ENCODE measurements around the gene PLOD1.
"Not testable (repeated sequence)": the region's sequence is repeated elsewhere in the genome, so short reads cannot be mapped to it uniquely, and the experiment has no call there.

Gene PLOD1

DNA sequence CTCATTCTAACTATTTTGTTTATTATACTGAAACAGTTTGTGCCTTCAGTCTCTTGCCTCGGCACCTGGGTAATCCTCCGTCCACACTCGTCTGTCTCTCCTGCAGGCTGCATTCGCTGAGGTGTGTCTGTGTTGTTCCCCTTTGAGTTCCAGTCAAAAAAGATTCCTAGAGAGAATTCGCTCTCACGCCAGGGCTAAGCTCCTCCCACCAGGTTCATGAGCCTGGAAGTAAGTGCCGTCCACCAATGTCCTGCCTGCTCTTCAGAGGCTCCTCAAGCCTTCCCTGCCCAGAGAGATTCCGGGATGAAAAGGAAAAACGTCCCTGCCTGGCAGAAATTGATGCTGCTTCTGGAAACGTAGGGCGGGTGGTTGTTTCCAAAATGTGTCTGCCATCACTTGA is 21.2 kb upstream of the PLOD1 start:
- no peak for DNase-seq

DNA sequence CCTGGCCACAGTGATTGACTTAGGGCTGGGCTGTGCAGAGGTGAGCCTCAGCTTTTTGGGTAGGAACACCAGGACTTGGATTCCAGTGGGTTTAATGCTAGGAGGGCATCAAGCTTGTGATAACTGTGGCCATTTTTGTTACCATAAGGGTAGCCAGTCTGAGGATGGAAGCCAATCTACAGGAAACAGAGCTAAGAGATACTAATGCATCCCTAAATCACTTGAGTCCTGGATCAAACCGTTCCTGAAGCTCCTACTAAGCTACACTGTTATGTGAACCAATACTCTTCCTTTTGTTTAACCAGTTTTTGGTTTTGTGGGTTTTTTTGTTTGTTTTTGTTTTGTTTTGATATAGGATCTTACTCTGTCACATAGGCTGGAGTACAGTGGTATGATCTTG is 20.5 kb upstream of the PLOD1 start:
- DNase-seq, result no peak

DNA sequence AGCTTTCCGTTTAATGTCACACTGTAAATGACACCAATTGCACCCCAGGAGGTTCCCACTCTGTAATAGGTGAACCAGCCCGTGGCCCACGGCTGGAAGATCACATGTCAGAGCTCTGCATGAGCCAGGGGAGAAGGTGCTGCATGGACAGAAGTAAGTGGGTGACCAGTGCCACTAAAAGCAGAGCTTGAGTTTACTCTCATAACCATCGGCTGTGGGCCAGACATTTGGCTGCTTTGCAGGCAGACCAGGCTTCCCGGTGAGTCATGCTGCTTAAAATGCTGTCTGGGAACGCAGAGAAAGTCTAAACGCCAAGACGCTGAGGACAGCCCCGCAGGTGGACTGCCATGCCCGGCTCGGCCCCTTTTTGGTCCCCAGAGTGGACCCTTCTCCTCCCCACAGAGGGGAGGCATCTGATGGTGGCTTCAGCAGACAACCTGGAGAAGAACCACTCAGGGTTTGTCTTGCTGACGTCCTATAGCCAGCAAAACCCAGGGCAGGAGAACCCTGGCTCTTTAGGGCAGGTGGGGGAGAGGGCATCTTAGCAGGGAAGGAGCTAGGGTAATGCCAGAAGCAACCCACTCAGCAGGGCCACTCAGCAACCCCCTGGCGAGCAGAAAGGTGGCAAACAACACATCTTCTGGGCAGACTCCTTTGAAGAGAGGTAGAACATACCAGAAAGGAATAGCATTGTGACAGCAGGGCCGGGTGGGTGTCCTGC is 15.6 kb upstream of the PLOD1 start:
- no peak for DNase-seq

DNA sequence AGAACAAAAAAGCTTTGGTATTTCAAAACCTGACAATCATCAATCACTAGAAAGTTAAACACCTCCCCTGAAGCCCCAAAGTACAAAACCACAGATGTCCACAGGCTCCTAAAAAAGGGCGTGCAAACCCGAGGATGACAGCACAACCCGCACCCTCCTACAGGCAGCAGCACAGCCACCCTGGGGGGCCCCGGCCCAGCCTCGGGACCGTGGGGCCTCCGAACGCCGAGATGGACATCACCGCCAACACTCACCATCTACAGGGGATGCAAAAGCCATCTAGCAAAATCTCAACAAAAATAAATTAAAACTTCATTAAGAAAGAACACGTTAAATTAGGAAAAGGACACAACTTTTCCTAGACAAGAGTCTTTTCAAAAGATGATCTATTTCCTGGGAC is 14.9 kb upstream of the PLOD1 start:
- no peak for DNase-seq

DNA sequence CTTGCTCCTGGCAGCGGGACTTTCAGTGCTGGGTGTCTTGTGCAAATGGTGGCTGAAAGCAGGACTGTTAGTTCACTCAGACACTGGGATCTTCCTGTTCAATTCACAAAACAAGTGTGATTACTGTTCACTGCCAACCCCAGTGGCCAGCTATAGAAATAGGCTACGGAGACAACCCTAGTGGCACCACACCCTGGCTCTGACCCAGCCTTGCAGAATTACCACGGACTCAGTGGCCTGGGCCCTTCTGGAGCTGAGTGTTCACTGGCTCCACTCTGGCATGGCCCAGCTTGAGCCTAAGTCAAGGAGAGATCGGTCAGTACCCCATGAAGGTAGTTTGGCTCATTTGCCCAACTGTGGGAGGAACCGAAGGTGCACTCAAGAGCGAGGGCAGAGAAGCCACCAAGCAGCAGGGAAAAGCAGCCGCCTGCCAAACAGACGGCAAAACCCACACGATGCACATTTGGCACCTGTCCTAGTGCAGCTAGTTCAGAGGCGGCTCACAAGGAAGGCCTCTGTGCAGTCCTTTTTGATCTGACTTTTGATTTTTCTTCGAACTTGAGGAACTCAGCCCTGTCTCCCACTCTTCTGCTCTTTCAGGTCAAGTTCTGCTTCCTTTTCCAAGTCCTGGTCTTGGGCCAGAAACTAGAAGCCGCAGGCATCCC is 14.1 kb upstream of the PLOD1 start:
- DNase-seq, result no peak

DNA sequence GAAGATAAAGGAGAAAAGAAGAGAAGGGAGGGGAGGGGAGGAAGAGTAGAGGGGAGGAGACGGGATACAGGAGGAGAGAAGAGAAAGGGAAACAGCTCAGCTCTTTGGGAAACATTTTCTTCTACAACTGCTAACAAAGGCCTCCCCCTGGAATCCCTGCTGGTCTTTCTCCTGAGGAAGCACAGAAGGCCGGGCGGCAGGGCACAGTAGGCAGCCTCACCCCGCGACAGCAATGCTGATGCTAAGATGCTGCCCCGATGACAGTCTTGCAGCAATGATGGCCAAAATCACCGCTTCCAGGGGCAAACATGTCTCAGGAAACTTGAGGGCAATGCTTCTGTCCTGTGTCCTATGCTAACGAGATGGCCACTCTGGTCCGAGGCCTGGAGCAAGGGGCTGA is 13.5 kb upstream of the PLOD1 start:
- no peak for DNase-seq

DNA sequence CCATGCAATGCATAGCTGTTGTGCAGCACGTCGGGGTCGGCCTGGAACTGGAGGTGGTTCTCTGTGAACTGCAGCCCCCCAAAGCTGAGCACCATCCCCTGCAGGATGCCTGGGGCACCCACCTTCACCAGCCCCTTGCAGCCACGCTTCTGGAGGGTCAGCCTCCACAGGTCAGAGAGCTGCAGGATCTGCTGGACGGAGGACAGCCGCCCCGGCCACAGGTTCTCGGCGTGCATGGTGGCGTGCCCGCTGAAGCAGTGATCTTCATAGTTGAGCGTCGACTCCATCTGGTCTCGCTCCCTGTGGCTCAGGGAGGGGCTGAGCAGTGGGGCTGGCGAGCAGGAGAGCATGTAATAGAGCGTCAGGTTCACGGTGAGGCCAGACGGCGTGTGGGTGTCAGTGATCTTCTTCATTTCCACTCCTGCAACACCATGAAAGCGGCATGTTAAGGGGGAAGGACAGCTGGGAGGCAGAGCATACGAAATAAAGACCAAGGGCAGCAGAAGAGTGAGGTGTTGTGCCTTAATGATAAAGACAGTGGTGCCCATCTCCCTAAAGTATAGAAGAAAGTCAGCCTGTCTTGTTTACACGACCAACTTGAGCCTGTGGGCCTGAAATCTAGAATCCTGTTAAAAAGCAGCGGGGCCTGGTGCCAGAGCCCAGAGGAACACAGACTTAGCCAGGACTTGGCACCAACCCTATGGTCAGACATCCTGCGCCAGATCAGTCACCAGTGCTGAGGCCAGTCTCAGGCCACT is 11.3 kb upstream of the PLOD1 start:
- DNase-seq, result no peak

DNA sequence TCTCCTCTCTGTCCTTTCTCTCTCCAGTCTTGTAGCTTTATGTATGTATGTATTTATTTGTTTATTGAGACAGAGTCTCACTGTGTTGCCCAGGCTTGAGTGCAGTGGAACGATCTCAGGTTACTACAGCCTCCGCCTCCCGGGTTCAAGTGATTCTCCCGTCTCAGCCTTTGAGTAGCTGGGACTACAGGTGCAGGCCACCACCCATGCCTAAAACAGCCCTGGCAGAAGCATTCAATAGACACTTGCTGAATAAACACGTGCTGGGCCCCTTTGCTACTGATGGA is 10.7 kb upstream of the PLOD1 start:
- DNase-seq, result no peak

DNA sequence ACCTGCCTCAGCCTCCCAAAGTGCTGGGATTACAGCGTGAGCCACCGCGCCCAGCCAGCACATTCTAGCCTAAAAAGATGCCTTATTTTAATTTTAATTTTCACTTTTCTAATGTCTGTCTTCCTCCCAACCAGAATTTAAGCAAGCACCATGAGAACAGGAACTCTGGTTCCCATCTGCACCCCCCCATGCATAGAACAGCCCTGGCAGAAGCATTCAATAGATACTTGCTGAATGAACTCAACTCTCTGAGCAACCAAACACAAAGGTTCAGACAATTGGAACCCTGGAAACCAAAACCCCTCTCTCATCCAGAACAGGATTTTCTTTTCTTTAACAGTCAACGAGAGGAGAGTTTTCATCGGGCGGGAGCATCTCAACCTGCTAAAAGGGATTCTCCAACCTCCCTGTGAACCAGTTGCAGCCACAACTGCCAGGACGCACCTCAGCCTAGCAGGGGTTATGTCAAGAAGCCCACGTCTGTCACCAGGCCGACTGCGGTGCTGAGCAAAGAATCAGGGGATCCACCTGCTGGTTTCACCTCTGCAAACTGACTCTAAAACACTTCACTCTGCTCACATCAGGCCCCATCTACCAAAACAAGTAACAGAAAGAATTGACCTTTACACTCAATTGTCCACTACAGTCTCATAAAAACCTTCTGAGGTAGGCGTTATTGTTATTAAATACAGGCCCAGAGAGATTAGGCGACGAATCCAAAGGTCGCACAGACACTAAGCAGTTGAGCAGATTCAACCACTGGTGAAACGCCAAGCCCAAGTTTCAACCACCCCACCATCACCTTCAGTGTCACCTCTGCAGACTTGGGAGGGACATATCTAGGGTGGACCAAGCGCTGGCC is 10.0 kb upstream of the PLOD1 start:
- no peak for DNase-seq

DNA sequence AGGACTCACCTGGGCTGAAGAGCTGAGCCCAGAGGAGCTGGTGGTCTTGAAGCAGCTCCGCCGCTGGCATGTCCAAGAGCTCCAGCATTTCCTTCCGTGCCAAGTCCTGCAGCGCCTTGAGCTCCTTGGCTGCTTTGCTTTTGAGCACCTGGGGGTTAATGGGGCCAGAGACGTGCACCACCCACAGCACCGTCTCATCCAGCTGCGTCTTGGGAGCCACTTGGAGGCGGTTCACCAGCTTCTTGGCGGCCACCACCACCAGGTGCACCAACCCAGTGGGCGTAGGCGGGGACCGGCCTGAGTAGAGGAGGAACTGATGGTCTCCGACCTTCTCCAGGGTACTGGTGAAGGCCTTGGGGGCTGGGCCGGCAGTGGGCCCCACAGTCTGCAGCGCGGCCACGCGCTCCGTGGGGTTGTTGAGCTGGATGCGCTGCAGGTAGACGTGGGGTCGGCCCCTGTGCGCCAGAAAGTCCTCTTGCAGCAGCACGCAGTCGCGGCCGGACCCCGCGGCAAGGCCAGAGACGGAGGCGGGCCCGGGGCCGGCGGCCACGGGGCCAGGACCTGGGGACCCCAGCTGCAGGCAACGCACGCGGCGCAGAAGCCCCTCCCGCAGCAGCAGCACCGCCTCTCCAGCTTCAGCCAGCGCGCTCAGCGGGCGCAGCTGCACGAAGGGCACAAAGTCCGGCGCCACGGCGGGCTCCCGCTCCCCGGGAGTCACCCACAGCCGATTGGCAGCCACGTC is 9.2 kb upstream of the PLOD1 start:
- DNase-seq, result not testable (repeated sequence)

DNA sequence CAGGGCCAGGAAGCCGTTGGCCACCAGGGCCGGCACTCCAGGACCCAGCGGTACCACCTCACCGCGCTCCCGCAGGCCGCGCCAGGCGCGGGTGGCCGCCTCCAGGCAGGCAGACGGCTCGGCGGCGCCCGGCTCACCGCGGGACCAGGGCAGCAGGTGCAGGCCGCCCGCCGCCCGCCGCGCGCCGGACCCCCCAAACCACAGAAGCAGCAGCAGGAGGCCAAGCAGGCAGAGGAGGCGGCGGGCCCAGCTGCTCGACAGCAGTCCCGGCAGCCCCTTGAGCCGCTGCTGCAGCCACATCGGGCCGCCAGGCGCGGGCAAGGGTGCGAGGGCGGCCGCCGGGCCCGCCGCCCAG is 8.6 kb upstream of the PLOD1 start:
- DNase-seq, result no peak

DNA sequence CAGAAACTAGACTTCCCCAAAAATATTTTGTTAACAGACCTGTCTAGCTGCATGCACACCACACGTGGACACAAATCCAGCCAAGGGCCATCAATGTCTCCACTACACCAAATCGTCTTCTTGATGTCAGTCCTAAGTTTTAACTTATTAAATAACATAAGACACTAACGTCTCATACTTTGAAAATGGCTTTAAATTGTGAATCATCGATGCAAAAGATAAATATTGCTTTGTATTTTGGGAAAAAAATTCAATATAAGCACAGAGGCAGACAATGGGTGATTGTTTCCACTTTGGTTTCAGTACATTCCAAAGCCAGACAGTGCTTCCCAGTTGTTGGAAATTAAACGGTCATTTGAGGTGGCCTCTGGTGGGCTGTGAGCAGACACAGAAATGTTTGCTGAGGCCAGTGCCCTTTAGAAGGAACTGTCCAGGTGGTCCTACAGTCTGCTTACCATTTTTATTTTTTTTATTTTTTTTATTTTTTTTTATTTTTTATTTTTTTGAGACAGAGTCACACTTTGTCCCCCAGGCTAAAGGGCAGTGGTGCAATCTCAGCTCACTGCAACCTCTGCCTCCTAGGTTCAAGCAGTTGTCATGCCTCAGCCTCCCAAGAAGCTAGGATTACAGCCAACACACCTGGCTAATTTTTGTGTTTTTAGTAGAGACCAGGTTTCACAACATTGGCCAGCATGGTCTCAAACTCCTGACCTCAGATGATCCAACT is 6.5 kb upstream of the PLOD1 start:
- DNase-seq, result no peak

DNA sequence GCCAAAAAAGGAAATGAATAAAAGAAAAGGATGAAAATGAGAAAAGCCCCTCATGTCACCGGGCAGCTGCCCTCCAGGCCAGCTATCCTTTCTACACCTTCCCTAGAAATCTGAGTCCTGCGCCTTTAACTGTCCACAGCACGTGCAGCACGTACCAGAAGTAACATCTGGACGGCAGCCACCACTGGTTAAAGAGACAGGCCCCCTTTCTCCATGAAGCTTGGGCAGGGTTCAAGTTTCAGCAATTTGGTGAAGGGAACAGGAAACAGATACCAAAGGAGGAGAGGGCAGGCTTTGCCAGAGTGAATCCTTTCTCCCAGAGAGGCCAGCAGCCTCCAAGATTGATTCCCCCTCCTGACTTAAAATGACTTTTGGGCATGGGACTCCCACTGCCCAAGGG is 4.7 kb upstream of the PLOD1 start:
- DNase-seq, result no peak

DNA sequence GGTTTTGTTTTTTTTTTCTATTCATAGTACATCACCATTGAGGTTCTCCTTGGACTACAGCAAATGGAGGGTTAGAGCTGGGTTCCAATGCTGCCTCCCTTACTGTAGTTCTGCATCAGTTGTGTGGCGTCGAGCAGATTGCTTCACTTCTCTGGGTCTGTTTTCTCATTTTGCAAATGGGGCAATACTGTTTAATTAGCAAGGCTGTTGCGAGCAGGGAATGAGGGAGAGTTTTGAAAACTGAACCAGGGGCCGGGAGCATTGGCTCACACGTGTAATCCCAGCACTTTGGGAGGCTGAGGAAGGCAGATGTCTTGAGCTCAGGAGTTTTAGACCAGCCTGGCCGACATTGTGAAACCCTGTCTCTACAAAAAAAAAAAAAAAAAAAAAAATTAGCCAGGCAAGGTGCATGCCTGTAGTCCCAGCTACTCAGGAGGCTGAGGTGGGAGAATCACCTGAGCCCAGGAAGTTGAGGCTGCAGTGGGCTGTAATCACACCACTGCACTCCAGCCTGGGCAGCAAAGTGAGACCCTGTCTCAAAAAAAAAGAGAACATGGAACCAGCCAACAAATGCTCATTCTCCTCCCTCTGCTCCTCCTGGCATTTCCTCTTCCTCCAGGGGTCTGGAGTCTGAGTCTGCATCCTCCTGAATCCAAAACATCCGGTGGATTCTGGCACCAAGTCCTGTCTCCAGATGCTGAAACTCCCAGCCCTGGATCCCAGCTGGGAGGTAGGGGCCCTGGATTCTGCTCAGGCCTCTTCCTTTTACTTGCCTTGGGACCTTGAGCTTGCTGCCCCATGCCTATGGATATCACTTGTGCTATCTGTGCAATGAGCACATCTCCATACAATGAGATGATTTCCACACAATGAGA is 3.7 kb upstream of the PLOD1 start:
- DNase-seq, result no peak

DNA sequence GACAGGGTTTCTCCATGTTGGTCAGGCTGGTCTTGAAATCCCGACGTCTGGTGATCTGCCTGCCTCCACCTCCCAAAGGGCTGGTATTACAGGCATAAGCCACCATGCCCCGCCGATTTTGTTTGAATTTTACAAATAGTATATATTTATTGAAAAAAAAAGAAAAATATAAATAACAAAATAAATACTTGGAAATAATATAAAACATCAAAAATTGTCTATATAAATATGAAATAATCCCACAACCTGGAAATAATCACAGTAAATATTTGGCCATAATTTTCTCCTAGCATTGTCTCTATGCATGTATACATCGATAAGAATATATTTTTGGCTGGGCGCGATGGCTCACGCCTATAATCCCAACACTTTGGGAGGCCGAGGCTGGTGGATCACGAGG is 2.7 kb upstream of the PLOD1 start:
- DNase-seq, result no peak

DNA sequence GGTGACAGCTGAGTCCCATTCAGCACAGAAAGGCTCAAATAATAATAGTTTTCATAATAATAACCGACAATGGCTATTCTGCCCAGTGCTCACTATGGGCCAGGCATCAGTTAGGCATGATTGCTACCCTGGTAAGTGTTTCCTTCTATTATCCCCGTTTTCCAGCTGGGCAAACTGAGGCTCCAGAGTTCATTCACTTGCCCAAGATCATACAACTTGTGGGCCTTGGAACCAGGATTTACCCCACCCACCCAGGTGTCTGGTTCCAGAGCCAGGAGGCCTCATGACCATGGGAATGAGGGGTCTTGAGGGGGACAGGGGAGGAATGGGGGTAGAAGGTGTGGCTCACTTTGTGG is 518 bp downstream of the PLOD1 start:
- no peak for DNase-seq

DNA sequence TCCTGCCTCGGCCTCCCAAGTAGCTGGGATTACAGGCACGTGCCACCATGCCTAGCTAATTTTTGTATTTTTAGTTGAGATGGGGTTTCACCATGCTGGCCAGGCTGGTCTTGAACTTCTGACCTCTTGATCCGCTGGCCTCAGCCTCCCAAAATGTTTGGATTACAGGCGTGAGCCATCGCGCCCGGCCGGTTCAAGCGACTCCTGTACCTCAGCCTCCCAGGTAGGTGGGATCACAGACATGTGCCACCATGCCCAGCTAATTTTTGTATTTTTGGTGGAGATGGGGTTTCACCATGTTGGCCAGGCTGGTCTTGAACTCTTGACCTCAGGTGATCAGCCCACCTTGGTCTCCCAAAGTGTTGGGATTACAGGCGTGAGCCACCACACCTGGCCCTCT is 1.2 kb downstream of the PLOD1 start:
- DNase-seq, result not testable (repeated sequence)

DNA sequence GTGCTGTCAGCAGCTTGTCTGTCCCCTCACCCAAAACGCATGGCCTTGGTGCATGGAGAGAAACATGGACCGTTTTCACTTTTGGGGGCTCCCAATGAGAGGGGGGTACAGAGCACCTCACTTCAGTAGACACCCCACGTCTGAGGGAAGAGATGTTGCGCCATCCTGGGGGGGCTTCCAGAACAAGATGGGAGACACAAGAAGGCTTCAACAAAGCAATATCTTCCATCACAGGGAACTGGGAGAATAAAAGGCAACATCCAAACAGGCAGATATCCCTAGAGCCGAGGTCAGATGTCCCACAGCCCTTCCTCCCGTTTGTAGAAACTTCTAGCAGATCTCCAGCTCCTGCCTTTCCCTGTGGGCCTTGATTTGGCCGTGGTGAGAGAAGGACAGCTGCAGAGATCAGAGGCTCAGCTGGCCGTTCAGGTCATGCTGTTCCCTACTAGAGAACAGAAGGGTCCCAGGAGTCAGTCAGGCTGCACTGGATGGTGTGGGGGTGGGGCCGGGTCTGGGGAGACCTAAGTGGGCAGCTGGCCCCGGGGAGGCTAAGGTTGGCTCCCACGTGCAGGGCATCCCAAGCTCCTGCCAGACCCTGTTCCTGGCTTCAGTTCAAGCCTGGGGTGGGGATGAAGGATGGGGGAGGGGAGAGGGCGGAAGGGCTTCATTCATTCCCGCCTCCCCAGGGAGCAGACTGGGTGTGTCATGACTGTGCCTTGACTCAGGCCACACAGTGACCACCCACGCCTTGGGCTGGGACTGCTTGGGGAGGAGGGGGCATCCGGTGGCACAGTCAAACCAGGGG is 4.4 kb downstream of the PLOD1 start:
- no peak for DNase-seq

DNA sequence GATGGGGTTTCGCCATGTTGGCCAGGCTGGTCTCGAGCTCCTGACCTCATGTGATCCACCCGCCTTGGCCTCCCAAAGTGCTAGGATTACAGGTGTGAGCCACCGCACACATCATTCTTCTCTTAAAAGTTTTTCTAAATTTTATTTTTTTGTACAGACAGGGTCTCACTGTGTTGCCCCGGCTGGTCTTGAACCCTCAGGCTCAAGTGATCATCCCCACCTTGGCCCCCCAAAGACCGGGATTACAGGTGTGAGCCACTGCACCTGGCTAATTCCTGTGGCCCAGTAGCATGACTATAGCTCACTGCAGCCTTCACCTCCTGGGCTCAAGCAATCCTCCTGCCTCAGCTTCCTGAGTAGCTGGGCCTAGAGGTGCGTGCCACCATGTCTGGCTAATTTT is 5.3 kb downstream of the PLOD1 start:
- not testable (repeated sequence) for DNase-seq

DNA sequence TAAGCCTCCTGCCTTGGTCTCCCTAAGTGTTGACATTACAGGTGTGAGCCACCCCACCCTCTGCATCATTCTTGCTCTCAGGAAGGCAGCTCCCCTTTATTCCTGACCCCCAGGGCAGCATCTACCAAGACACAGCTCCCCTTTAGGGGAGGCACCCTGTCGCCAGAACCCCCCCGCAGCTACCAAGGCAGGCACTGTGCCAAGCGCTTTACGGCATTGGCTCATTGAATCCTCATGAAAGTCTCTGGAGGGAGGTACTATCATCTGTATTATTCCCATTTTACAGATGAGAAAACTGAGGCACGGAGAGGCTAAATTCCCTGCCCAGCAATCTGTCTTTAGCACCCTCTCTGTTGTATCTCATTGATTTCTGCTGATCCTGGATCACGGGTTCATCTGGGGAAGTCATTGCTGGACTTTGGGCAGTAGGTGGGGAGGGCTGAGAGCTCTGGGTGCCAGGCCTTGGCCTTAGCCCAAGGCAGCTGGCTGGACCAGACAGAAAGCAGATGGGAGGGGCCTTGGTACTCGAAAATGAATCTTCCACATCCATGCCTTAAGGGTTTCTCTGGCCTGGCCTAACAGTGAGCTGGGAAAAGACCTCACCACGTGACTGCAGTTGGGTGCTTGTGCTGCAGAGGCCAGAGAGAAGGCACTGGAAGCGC is 5.9 kb downstream of the PLOD1 start:
- DNase-seq, result no peak
